GM12878 (cell line): ENCODE measurements around the gene CLASP1. TPM values are rescaled to one million over a fixed set of nuclear protein-coding genes. Genes with fewer than 3 reads are reported as not detected.

Source experiments
- ATAC-seq: fragments of 200-7000 bp; cut with Tn5 transposase; 3 replicates; pipeline ENCODE4 v1.9.1; 2020; ENCODE audit warnings: mild to moderate bottlenecking, moderate library complexity
- BruUV-seq: library from RNA; stranded (reverse); fragments of 400-500 nt; replicated peaks from 2 replicates; lab custom pipeline; 2021; lab: Mats Ljungman, UMichigan
- CTCF ChIA-PET: fragments of 300-600 bp; sonication (Branson Sonifier 250); formaldehyde crosslinking; extraction: SDS; loops from one replicate; lab custom pipeline; 2021; ENCODE audit warnings: inconsistent platforms; lab: Yijun Ruan, JAX
- POLR2A ChIA-PET: fragments of 350-600 bp; formaldehyde crosslinking; extraction: SDS; loops from one replicate; lab custom pipeline; 2021; ENCODE audit warnings: inconsistent platforms; lab: Charles Lee
- RAD21 ChIA-PET: fragments of 300-600 bp; sonication (Branson Sonifier 250); formaldehyde crosslinking; loops from one replicate; lab custom pipeline; 2023; ENCODE audit warnings: antibody characterized with exemption; ENCODE audit not compliant: unreplicated experiment; lab: Charles Lee
- SMC1A ChIA-PET: fragments of 300-600 bp; sonication (Branson Sonifier 250); formaldehyde crosslinking; loops from one replicate; lab custom pipeline; 2023; ENCODE audit not compliant: unreplicated experiment, uncharacterized antibody; lab: Charles Lee
- DNase-seq: peaks from one replicate; pipeline ENCODE4 v3.0.0-alpha.2; 2011; ENCODE audit warnings: low read depth, low spot score
- FAIRE-seq: peaks from 3 replicates; lab custom pipeline; 2011; peaks lifted over from hg19 to GRCh38; lab: Jason Lieb, UNC
- H2AFZ ChIP-seq: 2 replicates; pipeline ENCODE4 v1.6.0; 2011; ENCODE audit warnings: low read depth, low read length, control low read depth; ENCODE audit not compliant: control insufficient read depth
- H3K27ac ChIP-seq: 2 replicates; pipeline ENCODE4 v1.5.1; 2011; ENCODE audit warnings: control low read depth; ENCODE audit not compliant: control insufficient read depth, insufficient read depth
- H3K27me3 ChIP-seq, 2 experiments: replicated peaks in 1 of 2; 2 replicates each; pipeline versions ENCODE4 v1.6.0 to v1.6.1; 2011; ENCODE audit warnings: low read length in 1 of 2; ENCODE audit not compliant: control insufficient read depth in 2 of 2, insufficient read depth in 2 of 2
- H3K36me3 ChIP-seq, 2 experiments: 2 replicates each; pipeline ENCODE4 v1.5.1; 2011; ENCODE audit warnings: low read length in 1 of 2; ENCODE audit not compliant: control insufficient read depth in 2 of 2, insufficient read depth in 2 of 2
- H3K4me1 ChIP-seq: 2 replicates; pipeline ENCODE4 v1.6.1; 2011; ENCODE audit warnings: mild to moderate bottlenecking, low read length, moderate library complexity, mixed read lengths; ENCODE audit not compliant: control insufficient read depth, insufficient read depth
- H3K4me2 ChIP-seq: 2 replicates; pipeline ENCODE4 v1.6.0; 2011; ENCODE audit warnings: control low read depth; ENCODE audit not compliant: control insufficient read depth, insufficient read depth
- H3K4me3 ChIP-seq: fragments of 200-600 bp; sonication (generic); 2 replicates; pipeline ENCODE4 v1.5.1; 2016
- H3K79me2 ChIP-seq: 2 replicates; pipeline ENCODE4 v1.6.0; 2011; ENCODE audit warnings: low read length; ENCODE audit not compliant: control insufficient read depth, insufficient read depth
- H3K9ac ChIP-seq: 2 replicates; pipeline ENCODE4 v1.8.0; 2011; ENCODE audit warnings: low read length, control low read depth, mixed read lengths; ENCODE audit not compliant: control insufficient read depth, insufficient read depth
- H3K9me3 ChIP-seq: replicated peaks from 3 replicates; pipeline ENCODE4 v1.5.1; 2011; ENCODE audit warnings: mild to moderate bottlenecking, low read length; ENCODE audit not compliant: control insufficient read depth, insufficient read depth
- H4K20me1 ChIP-seq: 2 replicates; pipeline ENCODE4 v1.6.0; 2011; ENCODE audit not compliant: control insufficient read depth, insufficient read depth
- ASH2L ChIP-seq: fragments of 300-600, 200-600 bp; sonication (generic); IDR thresholded peaks from 2 replicates; pipeline ENCODE4 v1.6.1; 2017; ENCODE audit warnings: low read depth, mild to moderate bottlenecking, borderline replicate concordance
- BACH1 ChIP-seq: fragments of 450-650 bp; IDR thresholded peaks from 2 replicates; pipeline ENCODE4 v1.6.1; 2017; ENCODE audit warnings: mild to moderate bottlenecking, borderline replicate concordance
- CHD1 ChIP-seq: IDR thresholded peaks from 2 replicates; pipeline ENCODE4 v1.6.1; 2012; ENCODE audit warnings: low read depth, low read length, improper control_type of control experiment
- EP300 ChIP-seq, 2 experiments: fragments of 150-350 bp in 1 of 2; IDR thresholded peaks; 2 replicates each; pipeline ENCODE4 v1.6.1; 2011 to 2012; ENCODE audit warnings: low read depth in 2 of 2, low read length in 2 of 2, borderline replicate concordance in 1 of 2, improper control_type of control experiment in 1 of 2, inconsistent platforms in 1 of 2; ENCODE audit not compliant: control insufficient read depth in 1 of 2
- FOXK2 ChIP-seq: fragments of 450-650 bp; IDR thresholded peaks from 2 replicates; pipeline ENCODE4 v1.6.1; 2017; ENCODE audit warnings: mild to moderate bottlenecking, moderate library complexity
- JUNB ChIP-seq: IDR thresholded peaks from 2 replicates; pipeline ENCODE4 v1.6.1; 2016; ENCODE audit warnings: antibody characterized with exemption, mild to moderate bottlenecking
- JUND ChIP-seq: IDR thresholded peaks from 2 replicates; pipeline ENCODE4 v1.6.1; 2012; ENCODE audit warnings: low read depth, mild to moderate bottlenecking, low read length, improper control_type of control experiment, moderate library complexity
- PAX8 ChIP-seq: fragments of 450-650 bp; IDR thresholded peaks from 2 replicates; pipeline ENCODE4 v1.6.1; 2017; ENCODE audit warnings: mild to moderate bottlenecking, moderate library complexity
- PML ChIP-seq: IDR thresholded peaks from 2 replicates; pipeline ENCODE4 v1.6.1; 2012; ENCODE audit warnings: low read length, inconsistent platforms
- POLR2A ChIP-seq: IDR thresholded peaks from 2 replicates; pipeline ENCODE4 v1.6.1; 2011; ENCODE audit warnings: low read depth, mild to moderate bottlenecking, low read length
- RELA ChIP-seq: fragments of 450-650 bp; IDR thresholded peaks from 2 replicates; pipeline ENCODE4 v1.8.0; 2014; ENCODE audit warnings: borderline replicate concordance; ENCODE audit not compliant: partially characterized antibody
- SMC3 ChIP-seq: IDR thresholded peaks from 2 replicates; pipeline ENCODE4 v1.6.1; 2011; ENCODE audit warnings: low read length, improper control_type of control experiment, borderline replicate concordance
- whole genome bisulfite sequencing: methylation state at CpG from one replicate; pipeline ENCODE4 v1.1.6; 2016; ENCODE audit warnings: low lambda C conversion rate; ENCODE audit not compliant: insufficient replicate concordance, insufficient coverage; ENCODE audit errors: missing lambda C conversion rate; 5-methylcytosine and 5-hydroxymethylcytosine counted together
- in situ Hi-C: fragments of 300-500 bp; cut with MboI; formaldehyde crosslinking; loops from 9 replicates; pipeline ENCODE4 v1.14.3; 2018; ENCODE audit warnings: mixed read lengths
- intact Hi-C: fragments of 100-400 bp; cut with micrococcal nuclease; formaldehyde crosslinking; loops from one replicate; pipeline ENCODE4 v1.14.2; 2022; ENCODE audit not compliant: unreplicated experiment
- polyA plus RNA-seq, 11 experiments: library from polyadenylated mRNA; depleted of rRNA in 4 of 11; unstranded in 6 of 11; stranded (reverse) in 5 of 11; fragments of >200 nt; fragmentation: Nextera tagmentation in 4 of 11; fragmentation: Illumina TruSeq in 1 of 11; extraction: Ambion mirVana in 4 of 11; extraction: Trizol in 1 of 11; gene quantifications; 1 replicate in 1 of 11; 2 replicates in 10 of 11; pipeline versions ENCODE4 v1.2.1 to v1.2.3, GENCODE V29; 2011 to 2016; ENCODE audit warnings: inconsistent platforms in 2 of 11, missing spikeins in 2 of 11, low read depth in 1 of 11
- total RNA-seq, 4 experiments: library from RNA; depleted of rRNA in 3 of 4; stranded (reverse); fragments of >200 nt in 3 of 4; fragmentation: Illumina TruSeq in 1 of 4; extraction: Trizol in 1 of 4; gene quantifications; 2 replicates each; pipeline versions ENCODE4 v1.2.1 to v1.2.3, GENCODE V29; 2013 to 2021
- TF ChIP-seq, protein P1 (sequence below): fragments of 450-650 bp; conservative IDR thresholded peaks from 2 replicates; pipeline ENCODE4 v1.6.1; 2017; ENCODE audit warnings: mild to moderate bottlenecking, moderate library complexity

CLASP1 gene
- total and polyA plus RNA-seq, 10 of the 15 experiments (the other 5 are each of a cell fraction or from before 2014, with no cell fraction given) = 1.4 to 62.4 (median 32.9) TPM

DNA sequence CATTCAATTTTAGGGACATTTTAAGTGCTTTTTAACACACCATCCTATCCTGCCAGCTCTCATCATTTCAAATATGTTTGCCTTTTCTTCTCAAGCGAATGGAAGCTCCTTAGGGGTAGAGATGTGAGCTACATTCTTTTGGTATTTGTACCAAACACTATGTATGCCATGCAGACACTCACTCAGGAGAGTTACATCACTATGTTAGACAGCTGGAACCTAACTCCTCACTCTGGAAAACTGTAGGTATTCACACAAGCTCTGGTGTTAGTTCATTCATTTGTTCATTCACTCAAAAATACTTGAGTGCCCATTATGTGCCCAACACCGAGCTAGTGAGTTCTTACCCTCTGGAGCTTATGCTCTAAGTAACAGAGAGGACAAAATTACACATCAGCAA is 144.9 kb downstream of the CLASP1 start:
- H2AFZ ChIP-seq = no peak overlapping the region
- peaks cover 7 to 28% of the 10 kb centered on the region in 2 experiments for H3K36me3 ChIP-seq
- DNase-seq (no peak), ATAC-seq (no peak), FAIRE-seq (no peak)
- intact Hi-C loops = no loop called here
- no peak overlapping the region for H3K4me2 ChIP-seq
- TF ChIP-seq RELA (no peak), PML (no peak), SMC3 (no peak), POLR2A (no peak), ASH2L (no peak), PAX8 (no peak), FOXK2 (no peak), BACH1 (no peak), CHD1 (no peak)
- ChIA-PET CTCF (interaction anchor here (0.7 kb wide), 1 partner anchor 33 kb away, joined by 3 read pairs; no protein-coding TSS in a partner anchor), POLR2A (interaction anchor here (1.6 kb wide), 1 partner anchor 24 kb away, joined by 4 read pairs; no protein-coding TSS in a partner anchor), SMC1A (interaction anchor here (0.7 to 1.3 kb wide), 3 partner anchors 9 to 24 kb away, joined by 3 to 4 read pairs (median 3); no protein-coding TSS in a partner anchor), RAD21 (no interaction called here)
- in situ Hi-C loops = no loop called here
- no peaks in the 10 kb centered on the region for H4K20me1 ChIP-seq
- H3K9ac ChIP-seq = no peak overlapping the region
- no peak overlapping the region for H3K27ac ChIP-seq
- H3K4me3 ChIP-seq = no peak overlapping the region
- WGBS = 98% methylated on average over 2 of the region's 2 CpGs
- H3K4me1 ChIP-seq = no peaks in the 10 kb centered on the region
- H3K27me3 ChIP-seq = no peaks in the 10 kb centered on the region
- peaks cover 8% of the 10 kb centered on the region for H3K79me2 ChIP-seq
- BruUV-seq = no TSS peak
- no peaks in the 10 kb centered on the region; the same call in 2 of the 3 replicates for H3K9me3 ChIP-seq

DNA sequence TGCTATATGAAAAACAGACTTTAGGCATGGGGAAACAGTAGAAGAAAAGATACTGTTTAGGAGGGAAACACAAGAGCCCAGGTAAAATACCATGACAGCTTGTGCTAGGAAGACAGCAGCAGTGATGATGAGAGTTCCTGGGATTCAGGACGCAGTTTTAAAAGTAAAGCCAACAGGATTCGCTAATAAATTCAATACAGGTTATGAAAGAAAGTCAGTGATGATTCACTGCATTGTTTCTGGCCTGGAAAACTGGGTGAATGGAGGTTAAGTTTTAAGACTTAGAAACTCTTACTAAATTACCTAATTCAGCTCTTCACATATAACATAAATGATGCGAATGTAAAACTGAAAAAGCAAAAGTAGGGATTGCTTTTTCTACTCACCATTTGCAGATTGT is 146.5 kb downstream of the CLASP1 start:
- ATAC-seq (no peak), DNase-seq (no peak), FAIRE-seq (no peak)
- peaks cover 7 to 30% of the 10 kb centered on the region in 2 experiments for H3K36me3 ChIP-seq
- H2AFZ ChIP-seq = no peak overlapping the region
- no peak overlapping the region for H3K9ac ChIP-seq
- POLR2A ChIA-PET = no interaction called here
- H3K27me3 ChIP-seq = no peaks in the 10 kb centered on the region
- TF ChIP-seq JUNB (no peak), JUND (no peak), EP300 (IDR thresholded peaks at IDR 0.05; ENCODE audit: borderline replicate concordance in 1 of 2, control insufficient read depth in 1 of 2, low read depth in 2 of 2, low read length in 2 of 2) (no peak)
- TF ChIP-seq, protein P1, sequence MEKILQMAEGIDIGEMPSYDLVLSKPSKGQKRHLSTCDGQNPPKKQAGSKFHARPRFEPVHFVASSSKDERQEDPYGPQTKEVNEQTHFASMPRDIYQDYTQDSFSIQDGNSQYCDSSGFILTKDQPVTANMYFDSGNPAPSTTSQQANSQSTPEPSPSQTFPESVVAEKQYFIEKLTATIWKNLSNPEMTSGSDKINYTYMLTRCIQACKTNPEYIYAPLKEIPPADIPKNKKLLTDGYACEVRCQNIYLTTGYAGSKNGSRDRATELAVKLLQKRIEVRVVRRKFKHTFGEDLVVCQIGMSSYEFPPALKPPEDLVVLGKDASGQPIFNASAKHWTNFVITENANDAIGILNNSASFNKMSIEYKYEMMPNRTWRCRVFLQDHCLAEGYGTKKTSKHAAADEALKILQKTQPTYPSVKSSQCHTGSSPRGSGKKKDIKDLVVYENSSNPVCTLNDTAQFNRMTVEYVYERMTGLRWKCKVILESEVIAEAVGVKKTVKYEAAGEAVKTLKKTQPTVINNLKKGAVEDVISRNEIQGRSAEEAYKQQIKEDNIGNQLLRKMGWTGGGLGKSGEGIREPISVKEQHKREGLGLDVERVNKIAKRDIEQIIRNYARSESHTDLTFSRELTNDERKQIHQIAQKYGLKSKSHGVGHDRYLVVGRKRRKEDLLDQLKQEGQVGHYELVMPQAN = no peak
- intact Hi-C loops (no loop called here), in situ Hi-C loops (no loop called here)
- H3K9me3 ChIP-seq = no peaks in the 10 kb centered on the region; the same call in 2 of the 3 replicates
- H3K4me1 ChIP-seq = no peaks in the 10 kb centered on the region
- no TSS peak for BruUV-seq
- peaks cover 8% of the 10 kb centered on the region for H3K79me2 ChIP-seq
- H3K27ac ChIP-seq = no peak overlapping the region
- no peak overlapping the region for H3K4me3 ChIP-seq
- RAD21 ChIA-PET = no interaction called here
- WGBS = 100% methylated on average over 3 of the region's 3 CpGs
- SMC1A ChIA-PET = interaction anchor here (2.5 kb wide), 1 partner anchor 26 kb away, joined by 7 read pairs; no protein-coding TSS in a partner anchor
- CTCF ChIA-PET = no interaction called here
- no peaks in the 10 kb centered on the region for H4K20me1 ChIP-seq
- no peak overlapping the region for H3K4me2 ChIP-seq
